ENCODE measurements around the gene STXBP3.
A peak's percentile ranks its signal among the peaks of the same experiment; 100 is the strongest.
"Not testable (repeated sequence)": the region's sequence is repeated elsewhere in the genome, so short reads cannot be mapped to it uniquely, and the experiment has no call there.

Gene STXBP3, protein sequence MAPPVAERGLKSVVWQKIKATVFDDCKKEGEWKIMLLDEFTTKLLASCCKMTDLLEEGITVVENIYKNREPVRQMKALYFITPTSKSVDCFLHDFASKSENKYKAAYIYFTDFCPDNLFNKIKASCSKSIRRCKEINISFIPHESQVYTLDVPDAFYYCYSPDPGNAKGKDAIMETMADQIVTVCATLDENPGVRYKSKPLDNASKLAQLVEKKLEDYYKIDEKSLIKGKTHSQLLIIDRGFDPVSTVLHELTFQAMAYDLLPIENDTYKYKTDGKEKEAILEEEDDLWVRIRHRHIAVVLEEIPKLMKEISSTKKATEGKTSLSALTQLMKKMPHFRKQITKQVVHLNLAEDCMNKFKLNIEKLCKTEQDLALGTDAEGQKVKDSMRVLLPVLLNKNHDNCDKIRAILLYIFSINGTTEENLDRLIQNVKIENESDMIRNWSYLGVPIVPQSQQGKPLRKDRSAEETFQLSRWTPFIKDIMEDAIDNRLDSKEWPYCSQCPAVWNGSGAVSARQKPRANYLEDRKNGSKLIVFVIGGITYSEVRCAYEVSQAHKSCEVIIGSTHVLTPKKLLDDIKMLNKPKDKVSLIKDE

DNA sequence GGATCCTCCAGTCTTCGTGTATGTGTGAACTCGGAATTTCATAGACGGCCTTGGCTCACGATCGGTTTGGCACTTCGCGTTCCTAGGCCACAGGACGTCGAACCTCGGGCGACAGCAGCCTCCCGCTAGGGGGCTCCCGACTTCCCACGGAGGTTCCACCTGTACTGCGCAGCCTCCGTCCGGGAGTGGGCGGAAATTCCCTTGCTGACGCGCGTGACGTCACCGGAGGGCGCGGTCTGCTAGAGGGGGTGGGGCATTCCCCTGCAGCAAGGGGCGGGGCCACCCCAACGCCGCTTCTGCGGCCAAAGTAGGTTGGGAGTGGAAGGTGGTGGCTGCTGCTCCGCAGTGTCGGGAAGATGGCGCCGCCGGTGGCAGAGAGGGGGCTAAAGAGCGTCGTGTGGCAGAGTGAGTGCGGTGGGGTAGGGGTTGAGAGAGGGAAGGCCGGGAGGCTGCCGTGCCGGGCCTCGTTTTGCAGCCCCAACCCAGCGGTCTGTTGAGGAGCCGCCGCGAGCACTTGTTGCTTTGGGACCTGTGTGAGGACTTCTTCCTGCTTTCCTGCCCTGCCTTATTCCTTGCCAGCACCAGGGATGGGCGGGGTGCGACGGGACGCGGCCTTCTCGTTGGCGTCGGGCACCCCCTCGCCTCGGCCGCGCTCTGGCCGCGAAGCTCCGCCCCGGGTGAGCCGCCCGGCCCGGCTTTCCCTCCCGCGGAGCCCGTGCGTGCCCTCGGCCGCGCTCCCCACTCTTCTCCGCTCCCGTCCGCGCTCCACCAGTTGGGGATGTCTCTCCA, at the start of gene STXBP3:
STXBP3 (plus strand) TSS at position 293 of the 789 bp plus-strand sequence; CDS start at position 357, 64 bp downstream.
- peak; percentile 100 for DNase-seq (ENCODE audit: low spot score)

DNA sequence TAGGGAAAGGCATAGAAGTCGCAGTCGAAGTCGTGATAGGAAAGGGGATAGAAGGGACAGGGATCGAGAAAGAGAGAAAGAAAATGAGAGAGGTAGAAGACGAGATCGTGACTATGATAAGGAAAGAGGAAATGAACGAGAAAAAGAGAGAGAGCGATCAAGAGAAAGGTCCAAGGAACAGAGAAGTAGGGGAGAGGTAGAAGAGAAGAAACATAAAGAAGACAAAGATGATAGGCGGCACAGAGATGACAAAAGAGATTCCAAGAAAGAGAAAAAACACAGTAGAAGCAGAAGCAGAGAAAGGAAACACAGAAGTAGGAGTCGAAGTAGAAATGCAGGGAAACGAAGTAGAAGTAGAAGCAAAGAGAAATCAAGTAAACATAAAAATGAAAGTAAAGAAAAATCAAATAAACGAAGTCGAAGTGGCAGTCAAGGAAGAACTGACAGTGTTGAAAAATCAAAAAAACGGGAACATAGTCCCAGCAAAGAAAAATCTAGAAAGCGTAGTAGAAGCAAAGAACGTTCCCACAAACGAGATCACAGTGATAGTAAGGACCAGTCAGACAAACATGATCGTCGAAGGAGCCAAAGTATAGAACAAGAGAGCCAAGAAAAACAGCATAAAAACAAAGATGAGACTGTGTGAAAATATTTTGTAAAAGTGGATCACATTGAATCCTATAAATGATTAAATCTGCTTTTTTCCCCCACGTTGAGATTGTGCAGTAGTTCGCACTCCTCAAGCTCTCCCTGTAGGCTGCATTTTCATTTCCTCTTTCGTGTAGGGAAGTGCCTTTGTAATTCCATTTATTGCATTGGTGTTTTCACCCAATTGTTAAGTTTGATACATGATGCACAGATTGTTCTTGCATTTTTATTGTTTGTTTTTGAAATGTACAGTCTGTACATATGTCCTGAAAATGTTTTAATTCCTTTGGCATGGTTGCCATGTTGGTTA, 46.8 kb upstream of the STXBP3 start:
- DNase-seq (ENCODE audit: low spot score): no peak

DNA sequence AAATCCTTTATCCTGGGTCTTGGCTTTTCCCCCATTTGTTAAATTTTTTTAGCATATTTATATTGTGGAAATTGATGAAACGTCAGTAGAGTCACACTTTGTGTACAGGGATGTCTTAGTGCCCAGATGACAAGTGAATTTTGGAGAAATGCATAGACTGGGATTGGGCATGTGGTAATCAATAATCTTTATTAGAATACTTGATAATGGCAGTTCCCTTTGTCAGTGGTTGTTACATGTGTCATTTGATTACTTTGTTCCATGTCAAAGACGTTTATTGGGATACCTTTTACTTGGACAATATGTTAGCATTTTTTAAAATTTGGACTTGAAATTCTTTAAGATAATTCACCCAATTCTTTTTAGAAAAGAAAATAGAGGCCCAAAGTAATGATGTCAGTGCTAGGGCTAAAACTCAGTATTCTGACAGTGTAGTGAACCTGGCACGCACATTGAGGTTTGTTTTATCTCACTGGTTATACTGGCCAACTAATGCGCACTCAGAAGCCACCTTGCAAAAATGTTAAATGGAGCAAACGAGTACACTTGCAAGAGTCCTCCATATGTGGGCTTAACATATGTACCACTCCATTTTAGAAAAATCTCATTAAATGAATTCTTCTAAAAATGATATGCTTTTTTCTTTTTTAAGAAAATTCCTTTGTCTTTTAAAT, 45.2 kb upstream of the STXBP3 start:
- no peak for DNase-seq (ENCODE audit: low spot score)

DNA sequence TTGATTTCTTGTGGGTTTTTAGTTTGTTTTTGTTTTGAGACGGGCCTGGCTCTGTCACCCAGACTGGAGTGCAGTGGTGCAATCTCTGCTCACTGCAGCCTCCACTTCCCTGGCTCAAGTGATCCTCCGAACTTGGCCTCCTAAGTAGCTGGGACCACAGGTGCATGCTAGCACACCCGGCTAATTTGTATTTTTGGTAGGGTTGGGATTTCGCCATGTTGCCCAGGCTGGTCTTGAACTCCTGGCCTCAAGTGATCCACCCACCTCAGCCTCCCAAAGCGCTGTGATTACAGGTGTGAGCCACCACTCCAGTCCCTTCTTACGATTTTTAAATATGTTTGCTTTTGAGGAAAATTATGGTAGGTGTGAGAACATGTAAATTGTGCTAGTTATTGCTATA, 44.4 kb upstream of the STXBP3 start:
- not testable (repeated sequence) for DNase-seq (ENCODE audit: low spot score)

DNA sequence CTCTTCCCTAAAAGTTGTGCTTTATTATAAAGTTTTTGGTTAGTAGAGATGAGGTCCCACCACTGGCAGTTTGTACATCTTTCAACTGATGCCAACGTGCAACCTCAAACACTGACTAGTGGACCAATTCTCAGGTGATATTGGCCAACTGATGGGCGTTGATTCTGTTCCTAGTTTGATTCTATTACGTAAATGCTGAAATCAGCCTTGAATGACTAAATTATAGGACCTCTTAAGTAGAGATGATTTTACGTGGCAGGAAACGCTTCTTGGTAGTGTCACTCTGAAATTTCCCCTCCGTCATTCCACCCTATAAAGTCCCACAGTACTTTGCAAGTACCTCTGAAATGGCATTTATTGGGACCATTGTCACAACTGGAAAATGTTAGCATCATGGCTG, 42.5 kb upstream of the STXBP3 start:
- no peak for DNase-seq (ENCODE audit: low spot score)

DNA sequence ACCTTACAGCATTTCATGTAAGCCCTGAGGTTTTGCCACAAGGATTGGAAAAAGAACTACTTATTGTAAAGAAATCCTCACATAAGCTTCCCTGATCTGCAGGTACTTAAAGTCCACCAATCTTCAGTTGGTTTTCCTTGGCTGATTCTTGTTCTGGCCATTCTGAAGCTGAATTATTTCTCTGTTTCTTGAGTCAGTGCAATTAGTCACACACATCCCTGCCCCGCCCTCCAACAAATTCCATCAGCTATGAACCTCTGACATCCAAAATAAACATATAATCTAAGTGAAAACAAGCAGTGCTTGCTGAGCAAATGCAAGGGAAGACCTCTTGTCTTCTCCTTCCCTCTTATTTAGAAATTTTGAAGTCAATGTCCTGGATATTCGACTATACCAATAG, 42.0 kb upstream of the STXBP3 start:
- no peak for DNase-seq (ENCODE audit: low spot score)

DNA sequence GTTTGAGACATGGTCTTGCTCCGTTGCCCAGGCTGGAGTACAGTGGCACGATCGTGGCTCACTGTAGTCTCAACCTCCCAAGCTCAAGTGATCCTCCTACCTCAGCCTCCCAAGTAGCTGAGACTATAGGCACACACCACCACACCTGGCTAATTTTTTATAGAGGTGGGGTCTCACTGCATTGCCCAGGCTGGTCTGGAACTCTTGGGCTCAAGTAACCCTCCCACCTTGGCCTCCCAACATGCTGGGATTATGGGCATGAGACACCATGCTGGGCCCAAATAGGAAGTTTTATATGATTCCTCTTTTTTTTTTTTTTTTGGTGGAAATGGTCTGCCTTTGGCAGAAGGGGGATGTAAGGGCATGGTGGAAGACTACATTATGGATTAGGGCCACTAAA, 39.8 kb upstream of the STXBP3 start:
- DNase-seq (ENCODE audit: low spot score): no peak

DNA sequence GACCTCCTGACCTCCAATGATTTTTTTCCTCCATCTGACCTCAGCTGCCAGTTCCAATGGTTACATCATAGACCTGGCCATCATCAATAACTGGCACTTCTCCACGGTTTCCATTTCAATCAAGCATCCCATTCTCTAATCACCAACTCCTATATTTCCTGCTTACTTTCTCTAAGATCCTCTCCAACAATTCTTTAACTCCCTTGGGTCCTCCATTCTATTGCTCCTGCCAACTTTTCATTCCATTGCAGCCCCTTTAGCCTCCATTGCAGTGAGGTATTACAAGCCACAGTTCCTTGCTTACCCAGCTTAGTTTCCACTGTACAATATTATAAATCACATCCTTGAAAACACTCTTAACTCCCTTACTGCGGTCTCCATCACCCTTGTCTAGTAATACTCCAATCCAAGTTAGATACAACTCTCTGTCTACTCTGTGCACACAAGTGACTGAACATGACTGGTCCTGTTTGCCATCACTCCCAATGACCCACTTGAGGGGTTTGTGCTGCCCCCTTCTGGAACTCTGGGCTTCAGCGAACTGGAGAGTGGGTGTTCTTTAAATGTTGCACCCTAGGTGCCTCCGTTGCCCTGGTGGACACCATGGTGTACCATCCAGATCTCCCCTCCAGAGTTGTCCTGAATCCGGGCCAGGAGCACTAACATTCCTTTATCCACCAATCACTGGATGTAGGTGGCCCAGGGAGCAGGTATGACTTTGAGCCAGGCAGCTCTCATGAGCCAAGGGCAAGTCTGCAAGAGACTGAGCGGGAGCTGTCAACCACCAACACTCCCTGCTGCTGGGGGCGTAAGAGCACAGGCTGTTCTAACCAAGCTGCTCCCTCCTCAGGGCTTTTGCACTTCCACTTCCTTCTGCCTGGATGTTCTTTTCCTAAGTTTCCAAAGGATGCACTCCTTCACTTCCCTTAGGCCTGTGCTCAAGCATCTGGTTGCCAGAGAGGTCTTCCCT, 37.5 kb upstream of the STXBP3 start:
- DNase-seq (ENCODE audit: low spot score): no peak

DNA sequence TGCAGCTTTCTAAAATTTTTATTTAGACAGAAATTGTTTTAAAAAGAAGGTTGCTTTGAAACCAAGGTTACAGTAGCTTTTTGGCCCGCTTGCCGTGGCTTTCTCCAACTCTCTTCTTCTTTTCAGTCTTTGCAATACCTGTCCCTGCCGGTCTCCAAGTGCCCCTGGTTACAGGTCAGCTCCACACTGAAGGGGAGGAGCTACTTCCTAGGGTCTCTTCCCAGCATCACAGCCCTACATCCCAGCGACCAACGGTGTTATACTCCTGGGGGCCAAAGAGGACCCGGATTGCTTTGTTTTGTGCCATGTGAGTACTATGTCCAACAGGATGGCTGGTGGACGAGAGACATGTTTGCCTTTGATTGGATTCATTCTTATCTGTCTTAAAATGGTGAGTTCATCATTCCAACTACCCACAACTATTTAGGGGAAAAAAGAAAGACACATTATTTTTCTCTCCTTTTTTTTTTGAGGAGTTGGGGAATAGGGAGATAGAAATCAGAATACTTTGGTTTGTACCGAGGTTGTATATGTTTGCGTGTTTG, 33.8 kb upstream of the STXBP3 start, which contains the start of gene FNDC7:
FNDC7 (plus strand) TSS at position 303 of the 545 bp plus-strand sequence; CDS start at position 329, 26 bp downstream.
- DNase-seq (ENCODE audit: low spot score): no peak

DNA sequence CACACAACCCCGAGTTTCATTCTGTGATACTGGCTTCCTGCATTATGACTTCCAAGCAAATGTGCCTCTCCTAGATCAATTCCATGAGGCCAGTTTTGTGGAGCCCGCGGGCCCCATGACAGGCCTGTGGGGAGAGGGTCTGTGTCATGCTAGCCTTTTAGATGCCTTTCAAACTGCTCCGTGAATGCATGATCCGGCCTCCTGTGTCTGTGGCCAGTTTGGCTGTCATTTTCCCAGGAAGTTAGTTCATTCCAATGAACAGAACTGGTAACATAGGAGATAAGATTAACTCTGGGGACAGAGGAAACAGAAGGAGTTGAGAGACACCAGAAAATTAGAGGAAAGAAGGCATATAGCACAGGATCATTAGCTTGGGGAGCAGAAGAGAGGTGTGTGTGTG, 30.5 kb upstream of the STXBP3 start:
- DNase-seq (ENCODE audit: low spot score): no peak

DNA sequence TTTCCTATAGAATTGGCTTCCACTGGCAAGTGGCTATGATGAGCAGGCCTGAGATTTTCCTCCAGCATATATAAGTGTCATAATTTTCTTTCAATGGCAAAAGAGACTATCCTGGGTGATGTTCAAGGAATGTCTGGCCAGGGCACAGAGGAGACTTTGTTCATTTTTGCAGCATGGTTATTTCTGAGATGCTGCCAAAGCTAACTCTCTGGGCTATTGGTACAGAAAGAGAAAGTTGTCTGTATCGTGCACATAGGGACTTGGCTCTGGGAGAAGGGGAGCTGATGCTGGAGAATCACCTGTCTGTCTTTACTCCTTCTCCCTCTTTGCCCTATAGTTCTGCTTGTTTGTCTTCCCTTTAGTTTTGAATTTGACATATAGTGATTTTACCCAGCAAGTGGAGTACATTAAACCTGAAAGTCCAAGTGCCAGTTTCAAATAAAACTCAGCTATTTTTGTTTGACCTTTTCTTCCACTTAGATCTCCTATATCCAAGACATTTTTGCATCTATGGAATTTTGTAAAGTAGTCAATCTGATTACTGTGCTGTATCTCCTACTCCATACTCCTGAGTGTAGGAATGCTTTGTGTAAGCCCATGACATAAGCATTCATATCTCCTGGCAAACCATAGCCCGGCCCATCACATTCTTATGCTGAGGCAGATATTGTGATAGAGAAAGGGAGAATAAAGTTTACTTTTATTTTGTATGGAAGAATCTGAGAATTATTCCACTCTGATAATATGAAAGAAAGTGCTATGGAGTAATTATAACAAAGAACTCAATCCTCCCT, 29.8 kb upstream of the STXBP3 start:
- no peak for DNase-seq (ENCODE audit: low spot score)

DNA sequence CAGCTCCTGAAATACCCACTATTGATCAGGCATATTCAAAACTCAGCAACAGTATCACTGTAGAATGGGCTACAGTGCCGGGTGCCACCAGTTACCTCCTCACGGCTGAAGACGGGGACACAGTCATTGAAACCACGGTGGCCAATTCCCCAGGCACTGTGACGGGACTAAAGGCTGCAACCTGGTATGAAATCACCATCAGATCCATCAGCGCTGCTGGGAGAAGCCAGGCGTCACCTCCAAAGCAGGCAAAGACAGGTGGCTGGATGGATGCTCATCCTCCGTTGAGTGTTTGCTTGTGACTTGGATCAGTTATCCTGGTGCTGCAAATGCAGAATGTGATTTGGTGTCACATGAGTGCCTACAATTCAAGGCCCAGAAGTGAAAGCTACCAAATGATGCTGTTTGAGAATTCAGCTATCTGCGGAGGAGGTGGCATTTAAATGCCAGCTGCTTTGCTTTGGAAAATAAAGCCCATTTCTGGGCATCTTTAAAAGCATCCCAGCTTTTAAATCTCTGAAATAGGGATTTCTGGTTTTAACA, 28.6 kb upstream of the STXBP3 start:
- DNase-seq (ENCODE audit: low spot score): no peak

DNA sequence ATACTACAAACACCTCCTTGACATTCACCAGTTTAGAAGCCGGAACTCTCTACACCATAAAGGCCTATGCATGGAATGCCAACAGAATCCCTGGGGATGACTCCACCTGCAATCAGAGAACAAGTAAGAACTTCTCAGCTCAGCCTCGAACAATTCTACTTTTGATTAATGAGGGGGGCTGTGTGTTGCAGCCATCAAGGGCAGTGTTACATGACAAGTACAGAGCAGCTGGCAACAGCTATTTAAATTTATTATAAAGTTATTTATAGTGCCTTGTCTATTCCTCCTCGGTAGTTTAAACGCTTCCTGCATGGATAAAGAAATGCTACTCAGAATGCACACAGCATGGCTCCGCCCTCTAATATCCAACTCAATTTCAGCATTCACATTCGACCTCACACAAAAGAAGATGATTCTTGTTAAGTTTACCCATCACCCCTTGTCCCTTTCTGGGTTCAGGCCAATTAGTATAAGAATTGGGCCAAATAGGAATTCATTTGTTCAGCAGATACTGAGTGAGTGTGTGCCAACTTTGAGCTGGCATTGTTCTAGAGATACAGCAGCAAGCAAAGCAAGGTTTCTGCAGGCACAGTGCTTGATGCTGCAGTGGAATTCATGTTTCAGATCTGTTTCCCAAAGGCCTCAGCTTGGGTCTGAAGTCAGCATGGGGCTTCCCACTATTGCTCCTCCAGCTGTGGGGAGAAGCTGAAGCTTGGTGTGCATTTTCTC, 27.4 kb upstream of the STXBP3 start:
- DNase-seq (ENCODE audit: low spot score): no peak

DNA sequence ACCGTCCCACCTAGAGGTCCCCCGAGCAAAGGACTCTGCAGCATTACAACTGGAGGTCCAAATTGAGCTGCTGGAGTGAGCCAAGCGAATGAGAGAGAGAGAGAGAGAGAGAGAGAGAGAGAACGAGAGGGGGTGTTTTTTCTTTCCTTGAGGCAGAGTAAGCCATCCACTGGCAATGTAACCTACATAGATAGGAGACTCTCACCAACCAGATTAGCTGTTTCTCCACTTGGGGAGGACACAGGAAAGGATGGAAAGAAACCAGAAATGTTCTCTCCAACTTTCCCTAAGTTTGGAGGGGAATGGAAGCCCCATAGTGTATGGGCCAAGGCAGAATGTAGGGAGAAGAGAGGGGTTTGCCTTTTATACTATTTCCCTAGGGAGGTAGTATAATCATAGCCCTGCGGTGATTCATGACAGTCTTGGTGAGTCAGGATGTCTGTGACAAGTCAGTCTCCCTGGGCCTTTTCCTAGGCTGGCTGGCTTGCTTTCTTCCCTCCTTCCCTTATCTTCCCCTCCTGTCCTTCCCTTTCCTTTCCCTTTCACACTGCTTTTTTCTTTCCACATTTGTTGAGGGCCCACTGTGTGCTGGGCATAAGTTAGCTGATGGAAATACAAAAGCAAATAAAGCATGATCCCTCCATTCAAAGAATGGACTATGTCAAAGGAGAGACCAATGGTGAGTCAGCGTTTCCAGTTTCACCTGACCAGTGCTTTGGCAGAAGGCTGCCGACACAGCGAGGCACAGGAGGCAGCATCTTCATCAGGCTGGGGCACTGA, 26.6 kb upstream of the STXBP3 start:
- DNase-seq (ENCODE audit: low spot score): no peak

DNA sequence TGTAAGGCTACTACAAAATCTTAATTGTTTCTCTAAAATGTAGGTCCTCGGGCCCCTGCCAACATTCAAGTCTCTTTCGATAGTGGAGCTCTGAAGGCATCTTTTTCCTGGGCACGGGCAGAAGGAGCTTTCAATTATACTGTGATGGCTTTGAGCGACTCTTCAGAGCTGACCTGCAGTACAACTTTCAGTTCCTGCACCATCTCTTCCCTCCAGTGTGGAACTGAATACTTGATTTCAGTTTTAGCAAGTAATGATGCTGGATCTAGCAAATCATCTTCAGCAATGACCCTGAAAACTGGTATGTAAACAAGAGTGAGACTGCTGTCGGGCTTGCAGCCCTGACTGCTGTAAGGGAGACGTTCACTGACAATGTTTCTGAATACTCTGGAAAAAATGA, 24.2 kb upstream of the STXBP3 start:
- no peak for DNase-seq (ENCODE audit: low spot score)

DNA sequence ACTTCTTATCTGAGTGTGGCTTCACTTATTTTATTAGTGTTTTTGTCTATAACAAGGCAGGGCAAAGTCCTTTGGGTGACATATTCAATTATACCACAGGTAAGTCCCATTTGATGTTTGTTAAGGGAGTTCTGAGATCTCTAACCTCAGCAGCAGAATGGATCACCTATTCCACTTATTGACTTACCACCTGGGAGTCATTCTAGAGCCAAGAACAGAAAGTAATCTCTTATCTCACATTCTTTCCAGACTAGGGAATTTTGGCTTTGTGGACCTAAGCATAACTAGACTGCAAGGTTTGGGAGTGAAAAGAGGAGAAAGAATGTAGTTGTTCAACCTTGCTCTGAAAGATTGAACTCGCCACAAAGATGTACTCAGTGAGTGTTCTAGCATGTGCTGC, 20.6 kb upstream of the STXBP3 start:
- no peak for DNase-seq (ENCODE audit: low spot score)

DNA sequence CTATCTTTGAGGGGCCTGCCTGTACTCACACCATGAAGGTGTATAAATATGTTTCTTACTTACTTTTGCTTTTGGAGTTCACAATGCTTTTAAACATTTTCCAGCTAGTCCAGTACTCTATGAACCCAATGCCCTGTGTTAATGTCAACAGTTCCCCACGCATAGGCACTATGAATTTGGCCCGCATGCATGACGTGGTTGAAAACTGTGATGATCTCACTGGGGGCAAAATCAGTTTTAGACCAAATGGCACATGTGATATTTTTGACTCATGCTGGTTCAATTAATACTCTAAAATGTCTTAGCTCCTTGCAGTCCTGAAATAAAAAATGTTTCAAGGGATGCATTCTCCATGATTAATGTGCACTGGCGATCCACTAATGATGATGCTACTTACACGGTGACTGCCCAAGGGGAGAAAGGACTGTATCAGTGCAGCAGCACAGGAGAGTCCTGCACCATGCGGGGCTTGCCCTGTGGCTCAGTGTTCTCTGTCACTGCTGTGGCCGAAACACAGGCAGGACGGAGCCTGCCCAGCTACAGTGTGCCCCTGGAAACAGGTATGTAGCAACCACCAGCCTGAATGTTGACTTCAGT, 18.0 kb upstream of the STXBP3 start:
- DNase-seq (ENCODE audit: low spot score): no peak
